ENCODE measurements around the gene CYP26C1. TPM values are rescaled to one million over a fixed set of nuclear protein-coding genes. Genes with fewer than 3 reads are reported as not detected.

CYP26C1 gene
- total RNA-seq, 1 donor from 2014 or later, result 0.27 TPM

GRCh38 chr10:93072225-93072712, 11.7 kb downstream of the CYP26C1 start:
- Histone ChIP-seq H3K36me3 (no peaks in the 10 kb centered on the region), H3K27ac (no peak overlapping the region), H3K4me1 (peaks cover 46% of the 10 kb centered on the region), H3K4me3 (peak overlapping the region; percentile 53), H3K9me3 (no peaks in the 10 kb centered on the region), H3K27me3 (ENCODE audit: low read depth) (peaks cover 83% of the 10 kb centered on the region)
- DNase-seq (no peak), ATAC-seq (peak; percentile 29 to 50)
- intact Hi-C loops (cut with DNase I), result no loop called here
- no peak for TF ChIP-seq CTCF (IDR thresholded peaks at IDR 0.05)

- TF ChIP-seq CTCF (IDR thresholded peaks at IDR 0.05), result no peak
- intact Hi-C loops (cut with DNase I), result no loop called here
- Histone ChIP-seq H3K27ac (no peak overlapping the region), H3K4me3 (peak overlapping the region; percentile 53), H3K9me3 (no peaks in the 10 kb centered on the region), H3K4me1 (peaks cover 46% of the 10 kb centered on the region), H3K27me3 (ENCODE audit: low read depth) (peaks cover 76% of the 10 kb centered on the region), H3K36me3 (no peaks in the 10 kb centered on the region)
- ATAC-seq, result peak in 1 of 2 donors; percentile 15
- DNase-seq, result no peak
Observed at GRCh38 chr10:93072713-93073538, 12.3 kb downstream of the CYP26C1 start.

- ATAC-seq (no peak), DNase-seq (no peak)
- Histone ChIP-seq H3K27ac (no peak within 1 kb of the TSS), H3K27me3 (ENCODE audit: low read depth) (peaks cover 72% of the 10 kb centered on the region), H3K4me1 (peaks cover 41% of the 10 kb centered on the region), H3K36me3 (no peaks in the 10 kb centered on the region), H3K9me3 (no peaks in the 10 kb centered on the region), H3K4me3 (peak within 1 kb of the TSS; percentile 53)
- no peak for TF ChIP-seq CTCF (IDR thresholded peaks at IDR 0.05)
- intact Hi-C loops (cut with DNase I), result no loop called here
Observed at GRCh38 chr10:93073539-93074146, 13.0 kb downstream of the CYP26C1 start, which contains the start of gene CYP26A1. CYP26A1 (plus strand) TSS chr10:93073893; CDS start chr10:93073935, 42 bp downstream.

GRCh38 chr10:93074147-93074596, 13.6 kb downstream of the CYP26C1 start:
- no peak for TF ChIP-seq CTCF (IDR thresholded peaks at IDR 0.05)
- H3K27ac ChIP-seq, result no peak overlapping the region
- H3K9me3 ChIP-seq, result no peaks in the 10 kb centered on the region
- H3K4me1 ChIP-seq, result peaks cover 35% of the 10 kb centered on the region
- no peaks in the 10 kb centered on the region for H3K36me3 ChIP-seq
- ATAC-seq (no peak), DNase-seq (no peak)
- peak overlapping the region; percentile 45 for H3K4me3 ChIP-seq
- intact Hi-C loops (cut with DNase I), result no loop called here
- peaks cover 72% of the 10 kb centered on the region for H3K27me3 ChIP-seq (ENCODE audit: low read depth)

GRCh38 chr10:93074597-93075368, 14.2 kb downstream of the CYP26C1 start:
- intact Hi-C loops (cut with DNase I), result no loop called here
- Histone ChIP-seq H3K27ac (no peak overlapping the region), H3K9me3 (no peaks in the 10 kb centered on the region), H3K27me3 (ENCODE audit: low read depth) (peaks cover 72% of the 10 kb centered on the region), H3K4me3 (peak overlapping the region; percentile 45), H3K4me1 (peaks cover 35% of the 10 kb centered on the region), H3K36me3 (no peaks in the 10 kb centered on the region)
- no peak for ATAC-seq
- TF ChIP-seq CTCF (IDR thresholded peaks at IDR 0.05), result no peak
- DNase-seq, result no peak

Measured in lower lobe of right lung (tissue), 2 donors.